RKO (cell line): Measurements from ENCODE around the gene TRPT1.

Experiments
- DNase-seq: peaks from one replicate; pipeline ENCODE4 v3.0.0-alpha.2; 2016; ENCODE audit warnings: low spot score

The TRPT1 gene

GRCh38 chr11:64225608-64226506 is at the start of gene TRPT1, which contains the start of gene NUDT22:
TSS of gene TRPT1 (minus strand) at chr11:64226186. CDS start at chr11:64225860, 326 bp downstream.
TSS of gene NUDT22 (plus strand) at chr11:64226274. CDS start at chr11:64226653, 379 bp downstream.
- DNase-seq = peak; percentile 82

GRCh38 chr11:64275031-64275800 is 49.2 kb upstream of the TRPT1 start:
- DNase-seq = no peak

- DNase-seq = peak; percentile 99
Measured at GRCh38 chr11:64269540-64270220, 43.7 kb upstream of the TRPT1 start.

- peak; percentile 81 for DNase-seq
Measured at GRCh38 chr11:64268893-64269539, 43.0 kb upstream of the TRPT1 start.

GRCh38 chr11:64268025-64268892 is 42.3 kb upstream of the TRPT1 start:
- peak; percentile 25 for DNase-seq

GRCh38 chr11:64267207-64267945 is 41.4 kb upstream of the TRPT1 start:
- DNase-seq = no peak

GRCh38 chr11:64266339-64266738 is 40.4 kb upstream of the TRPT1 start:
- DNase-seq = peak; percentile 69

GRCh38 chr11:64265176-64266160 is 39.5 kb upstream of the TRPT1 start:
- no peak for DNase-seq

GRCh38 chr11:64264371-64264852 is 38.4 kb upstream of the TRPT1 start:
- no peak for DNase-seq

- no peak for DNase-seq
Measured at GRCh38 chr11:64263947-64264317, 37.9 kb upstream of the TRPT1 start.

- no peak for DNase-seq
Measured at GRCh38 chr11:64263021-64263946, 37.3 kb upstream of the TRPT1 start.

GRCh38 chr11:64262271-64263002 is 36.5 kb upstream of the TRPT1 start:
- no peak for DNase-seq

- DNase-seq = no peak
Measured at GRCh38 chr11:64261556-64262080, 35.6 kb upstream of the TRPT1 start.

GRCh38 chr11:64260147-64260708 is 34.2 kb upstream of the TRPT1 start:
- DNase-seq = no peak

- DNase-seq = no peak
Measured at GRCh38 chr11:64259533-64260067, 33.6 kb upstream of the TRPT1 start.

GRCh38 chr11:64258946-64259532 is 33.1 kb upstream of the TRPT1 start:
- DNase-seq = no peak
